GM10847 (cell line): ENCODE results near the gene PIEZO1.

Experiments used
- POLR2A ChIP-seq: IDR thresholded peaks from 2 replicates; pipeline ENCODE4 v1.6.1; 2011; ENCODE audit not compliant: insufficient read length; ENCODE audit errors: extremely low read depth

Gene PIEZO1

DNA sequence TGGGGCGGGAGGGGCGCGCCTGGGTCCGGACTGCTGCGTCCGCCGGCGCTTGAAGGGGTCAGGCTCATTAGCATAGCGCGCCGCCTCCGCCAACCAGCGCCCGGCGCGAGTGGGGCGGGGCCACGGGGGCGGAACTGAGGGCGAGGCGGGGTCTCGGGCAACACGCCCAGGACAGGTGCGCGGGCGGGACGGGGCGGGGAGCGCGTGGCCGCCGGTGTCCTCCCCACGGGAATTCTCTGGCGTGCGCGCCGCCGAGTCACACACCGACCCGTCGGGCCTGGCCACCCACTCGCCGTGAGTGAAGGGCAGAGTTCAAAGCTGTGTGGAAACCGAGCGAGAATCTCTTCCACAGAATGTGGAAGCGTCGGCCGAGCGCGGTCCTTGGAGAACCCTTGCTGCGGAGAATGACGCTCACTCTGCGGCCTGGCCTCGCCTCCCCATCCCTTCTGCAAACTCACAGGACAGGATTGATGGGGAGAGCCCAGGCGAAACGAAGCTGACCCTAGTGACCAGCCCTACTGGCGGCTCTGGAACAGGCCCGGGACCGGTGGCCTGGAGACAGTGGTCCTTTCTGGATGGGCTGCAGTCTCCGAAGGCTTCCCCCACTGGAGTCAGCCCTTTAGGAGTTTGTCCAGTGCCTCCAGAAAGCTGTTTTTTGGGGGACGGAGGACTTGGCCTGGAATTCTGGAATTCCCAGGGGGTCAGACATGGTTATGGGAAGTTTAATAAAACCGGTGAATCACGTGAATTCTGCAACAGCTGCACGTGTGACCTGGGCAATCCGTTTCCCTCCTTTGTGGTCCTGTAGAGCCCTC, 98.4 kb downstream of the PIEZO1 start, which contains the start of gene SNAI3:
Gene SNAI3 (minus strand): TSS at position 69 of the 815 bp plus-strand sequence. CDS start 101 bp downstream, outside the sequence.
- no peak for TF ChIP-seq POLR2A

DNA sequence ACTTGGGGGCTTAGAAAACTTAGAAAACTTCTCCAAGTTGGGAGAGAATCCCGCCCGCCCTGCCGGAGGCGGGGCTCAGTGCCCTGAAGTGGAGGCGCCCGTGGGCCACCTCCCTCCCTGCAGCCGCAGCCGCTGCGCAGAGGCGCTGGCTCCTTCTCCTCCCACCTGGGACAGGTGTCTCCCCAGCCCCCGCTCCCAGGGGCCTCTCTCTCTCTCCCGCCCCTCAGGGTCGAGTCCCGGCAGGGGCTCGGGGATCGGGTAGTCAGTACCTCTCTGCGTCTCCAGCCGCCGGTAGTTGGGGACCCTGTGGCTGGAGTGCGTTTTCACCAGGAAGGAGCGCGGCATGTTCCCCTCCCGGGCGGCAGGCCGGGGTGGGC, 99.0 kb downstream of the PIEZO1 start:
- TF ChIP-seq POLR2A = no peak

DNA sequence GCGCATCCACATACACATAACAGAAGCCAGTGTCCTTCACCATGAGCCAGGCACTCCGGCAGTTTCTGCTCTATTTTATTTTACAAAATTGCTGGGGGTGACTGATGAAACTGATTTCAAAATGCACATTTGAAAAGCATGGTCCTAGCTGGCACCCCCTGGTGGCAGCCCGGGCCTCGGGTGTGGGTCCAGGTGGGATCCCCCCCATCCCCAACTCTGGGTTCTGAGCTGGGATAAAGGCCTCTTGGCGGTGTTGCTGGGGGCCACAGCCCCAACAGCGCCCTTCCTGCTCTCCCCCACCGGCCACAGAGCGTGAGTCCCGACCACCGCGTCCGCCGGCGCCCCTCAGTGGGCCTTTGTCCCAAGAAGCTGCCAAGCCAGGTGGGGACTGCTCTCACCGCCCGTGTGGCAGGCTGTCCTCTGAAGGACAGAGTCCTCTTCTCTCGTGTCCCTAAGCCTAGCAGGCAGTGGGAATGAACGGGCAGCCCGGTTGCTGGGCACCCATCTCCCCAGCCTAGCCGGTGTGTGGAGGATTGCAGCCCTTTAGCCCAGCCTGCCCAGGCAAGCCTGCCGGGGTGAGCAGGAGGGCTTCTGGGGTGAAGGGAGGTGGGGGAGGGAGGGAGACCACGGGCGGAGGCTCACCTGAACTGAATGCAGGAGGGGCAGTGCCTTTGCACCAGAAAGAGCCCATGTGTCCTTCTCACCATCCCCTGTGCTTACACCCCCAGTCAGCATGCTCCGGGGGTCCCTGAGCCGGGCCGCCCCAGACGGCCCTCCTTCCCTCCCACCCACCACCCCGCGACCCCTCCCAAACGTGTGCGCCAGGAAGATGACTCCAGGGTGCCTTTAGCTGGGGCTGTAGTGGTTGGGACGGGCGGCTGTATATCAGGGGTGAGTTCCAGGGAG, 99.6 kb downstream of the PIEZO1 start:
- no peak for TF ChIP-seq POLR2A

DNA sequence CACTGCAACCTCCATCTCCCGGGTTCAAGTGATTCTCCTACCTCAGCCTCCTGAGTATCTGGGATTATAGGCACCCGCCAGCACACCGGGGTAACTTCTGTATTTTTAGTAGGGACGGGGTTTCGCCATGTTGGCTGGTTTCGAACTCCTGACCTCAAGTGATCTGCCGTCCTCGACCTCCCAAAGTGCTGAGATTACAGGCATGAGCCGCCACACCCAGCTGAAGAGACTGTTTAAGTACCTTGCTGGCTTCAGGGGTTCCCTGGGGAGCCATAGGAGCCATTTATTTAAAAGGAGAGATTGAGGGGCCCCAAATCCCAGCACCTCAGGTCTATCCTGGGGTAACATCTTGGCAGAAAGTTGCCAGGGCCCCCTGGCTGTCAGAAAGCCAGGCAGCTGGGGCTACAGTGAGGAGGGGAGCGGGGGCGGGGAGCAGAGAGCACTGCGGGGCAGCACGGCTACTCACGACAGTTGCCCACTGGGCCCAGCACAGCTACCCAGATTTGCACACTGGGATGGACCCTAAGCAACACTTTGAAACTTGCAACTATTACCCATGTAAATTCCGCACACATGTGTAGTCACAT, 100.4 kb downstream of the PIEZO1 start:
- no peak for TF ChIP-seq POLR2A

DNA sequence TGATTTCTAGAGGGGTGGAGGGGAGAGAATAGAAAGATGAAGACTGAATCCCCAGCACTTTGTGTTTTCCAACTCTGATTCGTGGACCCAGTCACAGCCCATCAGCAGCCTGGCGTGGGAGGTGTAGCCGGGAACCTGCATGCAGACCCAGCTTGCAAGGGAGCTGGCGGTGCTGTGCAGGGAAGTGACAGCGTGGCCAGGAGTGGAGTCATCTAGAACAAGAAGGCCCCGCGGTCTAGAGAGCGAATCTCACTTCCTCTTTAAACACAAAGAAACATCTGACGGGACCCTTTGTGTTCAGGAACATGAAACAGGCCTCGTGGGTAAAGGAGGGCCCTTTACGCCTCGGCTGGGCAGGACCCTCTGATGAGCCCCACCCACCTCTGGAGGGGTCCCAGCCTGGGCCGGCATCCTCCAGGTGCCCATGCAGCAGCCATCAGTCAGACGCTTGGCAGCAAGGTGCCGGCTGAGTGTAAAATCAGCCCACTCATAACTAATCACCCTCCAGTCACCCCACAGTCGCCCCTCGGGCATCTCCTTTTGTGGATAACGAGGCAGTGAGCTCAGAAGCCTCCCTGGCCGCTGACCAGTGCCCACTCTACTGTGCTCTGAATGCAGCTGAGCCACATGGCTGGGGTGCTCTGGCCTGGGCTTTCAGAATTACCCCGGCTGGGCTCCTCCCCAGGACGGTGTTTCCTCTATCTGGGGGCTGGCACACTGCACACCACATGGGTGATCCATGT, 103.1 kb downstream of the PIEZO1 start:
- TF ChIP-seq POLR2A = peak; percentile 26

DNA sequence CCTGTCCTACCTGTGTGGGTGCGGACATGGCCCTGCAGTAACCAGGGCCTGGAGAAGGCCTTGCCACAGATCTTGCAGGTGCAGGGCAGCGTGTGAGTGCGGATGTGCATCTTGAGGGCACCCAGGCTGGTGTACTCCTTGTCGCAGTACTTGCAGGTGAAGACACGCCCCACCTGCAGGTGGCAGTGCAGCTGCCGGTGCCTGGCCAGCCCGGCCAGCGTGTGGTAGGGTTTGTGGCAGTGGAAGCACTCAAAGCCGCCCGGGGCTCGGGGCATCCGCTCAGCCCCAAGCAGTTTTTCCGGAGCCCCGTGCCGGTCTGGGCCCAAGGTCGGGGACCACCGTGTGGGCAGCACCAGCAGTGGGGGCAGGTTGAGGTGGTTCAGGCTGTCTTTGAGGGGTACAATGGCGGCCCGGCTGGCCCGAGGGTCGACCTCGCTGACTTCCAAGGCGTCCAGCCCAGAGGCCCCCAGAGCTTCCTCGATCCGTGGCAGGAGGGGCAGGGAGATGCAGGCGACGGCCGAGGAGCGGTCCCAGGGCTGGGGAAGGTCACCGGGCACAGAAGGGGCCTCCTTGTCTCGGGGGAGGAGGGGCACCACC, 103.8 kb downstream of the PIEZO1 start:
- TF ChIP-seq POLR2A = no peak

DNA sequence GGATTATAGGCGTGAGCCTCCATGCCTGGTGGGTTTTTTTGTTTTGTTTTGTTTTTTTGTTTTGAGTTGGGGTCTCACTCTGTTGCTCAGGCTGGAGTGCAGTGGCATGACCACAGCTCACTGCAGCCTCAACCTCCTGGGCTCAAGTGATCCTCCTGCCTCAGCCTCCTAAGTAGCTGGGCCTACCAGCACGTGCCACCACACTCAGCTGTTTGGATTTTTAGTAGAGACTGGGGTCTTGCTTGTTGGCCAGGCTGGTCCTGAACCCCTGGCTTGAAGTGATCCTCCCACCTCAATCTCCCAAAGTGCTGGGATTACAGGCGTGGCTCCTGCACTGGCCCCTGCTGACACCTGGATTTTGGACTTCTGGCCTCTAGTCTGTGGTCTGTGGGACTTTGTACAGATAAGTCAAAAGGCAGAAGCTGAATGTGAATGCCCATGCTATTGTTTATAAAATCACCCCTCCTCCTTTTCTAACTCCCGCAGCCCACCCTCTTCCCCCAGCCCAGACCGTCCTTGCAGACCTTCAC, 104.4 kb downstream of the PIEZO1 start:
- no peak for TF ChIP-seq POLR2A

DNA sequence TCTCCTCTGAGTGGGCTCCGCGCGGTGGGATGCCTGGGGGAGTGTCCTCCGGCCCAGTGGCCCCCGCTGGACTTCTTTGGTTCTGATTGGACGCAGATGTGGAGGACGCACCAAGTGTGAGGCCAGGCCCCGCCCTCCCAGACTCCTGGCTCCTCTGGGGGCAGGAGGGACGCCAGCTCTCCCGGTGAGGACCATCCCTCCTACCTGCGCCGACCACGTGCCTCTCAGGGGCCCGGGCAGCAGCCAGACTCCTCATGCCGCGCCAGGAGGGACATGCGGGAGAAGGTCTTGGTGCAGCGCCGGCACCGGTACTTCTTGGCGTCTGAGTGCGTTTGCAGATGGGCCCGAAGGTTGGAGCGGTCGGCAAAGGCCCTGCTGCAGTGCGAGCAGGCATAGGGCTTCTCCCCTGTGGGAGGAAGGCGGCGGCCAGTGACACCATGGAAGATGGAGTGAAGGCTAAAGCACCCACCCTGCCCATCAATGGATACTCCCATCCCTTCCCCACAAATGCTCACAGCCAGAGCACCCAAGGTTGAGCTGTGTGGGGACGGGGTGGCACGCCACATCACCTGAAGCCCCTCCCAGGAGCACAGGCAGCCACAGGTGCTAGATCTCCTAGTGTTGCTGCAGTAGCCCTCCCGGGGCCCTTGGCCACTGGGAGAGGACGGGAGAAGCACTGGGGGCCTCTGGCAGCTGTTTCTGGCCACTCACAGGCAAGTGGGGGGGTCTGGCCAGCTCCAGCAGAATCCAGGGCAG, 106.6 kb downstream of the PIEZO1 start:
- TF ChIP-seq POLR2A = no peak

DNA sequence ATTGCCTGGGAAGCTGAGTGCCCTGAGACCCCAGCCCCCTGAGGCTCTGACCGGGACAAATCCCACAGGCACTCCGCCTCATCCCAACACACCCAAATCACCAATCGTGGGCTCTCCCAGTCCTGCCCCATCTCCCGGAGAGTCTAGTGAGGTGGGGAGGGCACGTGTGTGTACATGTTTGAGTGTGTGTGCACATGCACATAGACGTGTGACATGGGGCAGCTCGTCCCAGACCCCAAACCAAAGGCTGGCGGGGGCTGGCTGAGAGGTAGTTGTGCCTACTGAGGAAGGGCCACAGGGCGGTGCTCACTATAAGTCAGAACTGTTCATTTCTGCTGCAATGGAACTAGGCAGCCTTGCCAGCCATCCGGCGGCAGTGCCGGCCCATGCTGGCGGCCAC, 107.3 kb downstream of the PIEZO1 start:
- no peak for TF ChIP-seq POLR2A

DNA sequence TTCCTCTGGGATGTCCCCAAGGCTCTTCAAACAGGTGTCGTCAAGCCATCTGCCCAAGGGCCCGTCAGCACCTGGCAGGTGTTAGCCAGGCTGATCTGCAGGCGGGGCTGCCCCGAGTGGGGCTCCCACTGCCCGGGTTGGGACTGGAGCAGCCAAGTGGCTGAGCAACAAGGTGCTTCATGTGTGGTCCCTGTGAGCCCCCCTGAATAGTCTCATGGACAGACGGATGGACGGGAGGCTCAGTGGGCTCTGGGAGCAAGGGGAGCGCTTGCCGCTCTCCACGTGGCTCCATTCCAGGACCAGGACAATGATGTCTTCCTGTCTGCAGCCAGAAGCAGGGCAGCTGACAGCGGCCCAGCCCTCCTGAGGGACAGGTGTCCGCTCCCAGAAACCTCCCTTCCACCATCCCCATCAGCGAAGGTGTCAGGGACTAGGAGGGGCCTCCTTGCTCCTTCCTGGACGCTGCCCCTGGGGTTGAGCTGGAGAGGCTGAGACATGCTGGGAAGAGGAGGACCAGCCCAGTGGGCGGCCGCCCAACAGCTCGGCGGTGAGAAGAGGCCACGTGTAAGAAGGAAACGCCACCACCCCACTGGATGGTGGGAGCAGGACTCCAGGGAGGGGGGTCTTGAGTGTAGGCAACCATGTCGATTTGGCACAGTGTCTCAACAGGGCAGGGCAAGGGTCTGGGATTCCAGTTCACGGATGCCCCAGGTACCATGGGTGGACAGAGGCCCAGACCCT, 108.3 kb downstream of the PIEZO1 start:
- no peak for TF ChIP-seq POLR2A

DNA sequence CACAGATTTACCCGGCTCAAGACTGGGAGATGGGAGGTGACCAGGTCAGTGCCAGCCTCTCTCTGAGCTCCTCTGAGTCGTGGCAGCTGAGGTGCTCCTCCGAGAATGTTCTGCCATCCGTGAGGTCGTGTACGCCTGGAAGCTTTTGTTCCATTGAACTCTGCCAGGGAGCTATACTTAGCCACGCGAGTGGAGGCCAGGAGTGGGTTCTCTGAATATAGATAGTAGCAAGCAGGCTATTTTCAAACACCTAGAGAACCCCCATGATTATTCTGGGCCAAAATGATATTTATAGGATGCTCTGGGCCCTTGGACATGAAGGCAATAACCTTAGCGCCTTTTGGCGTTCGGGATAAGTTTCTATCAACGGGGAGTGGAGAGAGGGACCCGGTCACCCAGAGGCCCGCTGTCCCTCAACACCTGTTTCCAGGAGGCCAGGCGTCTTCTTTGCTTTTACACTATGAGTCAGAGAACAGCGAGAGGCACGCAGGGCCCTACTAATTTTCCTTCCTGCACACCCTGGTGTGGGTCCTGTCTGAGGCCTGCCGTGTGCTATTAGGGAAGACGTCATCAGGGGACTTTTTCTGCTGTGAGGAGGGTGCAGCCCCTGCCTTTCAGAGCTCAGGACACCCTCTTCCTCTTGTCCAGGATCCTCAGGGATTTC, 111.2 kb downstream of the PIEZO1 start:
- no peak for TF ChIP-seq POLR2A

DNA sequence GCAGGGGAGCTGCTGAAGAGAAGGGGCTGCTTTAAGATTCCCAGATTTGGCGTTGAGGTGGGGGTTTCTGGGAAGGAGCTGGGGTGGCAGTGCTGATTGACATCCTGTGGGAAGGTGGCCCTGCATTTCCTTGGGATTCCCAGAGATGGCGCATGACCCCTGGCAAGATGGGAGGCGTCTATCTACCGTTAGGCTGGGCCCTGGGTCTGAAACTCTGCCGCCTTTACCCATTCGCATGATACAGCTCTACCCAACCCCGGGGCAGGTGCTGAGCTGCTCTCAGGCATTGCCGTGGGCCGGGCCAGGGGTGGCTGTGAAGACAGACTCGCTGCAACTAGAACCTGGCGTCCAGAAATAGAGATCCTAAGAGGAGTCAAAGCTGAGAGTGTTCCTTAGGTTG, 112.2 kb downstream of the PIEZO1 start:
- no peak for TF ChIP-seq POLR2A
